Measurements from ENCODE around the gene VPS51. TPM values are rescaled to one million over a fixed set of nuclear protein-coding genes. Genes with fewer than 3 reads are reported as not detected.

Gene VPS51
- total RNA-seq, 2 experiments from 2014 or later: 88.0 to 108 TPM

DNA sequence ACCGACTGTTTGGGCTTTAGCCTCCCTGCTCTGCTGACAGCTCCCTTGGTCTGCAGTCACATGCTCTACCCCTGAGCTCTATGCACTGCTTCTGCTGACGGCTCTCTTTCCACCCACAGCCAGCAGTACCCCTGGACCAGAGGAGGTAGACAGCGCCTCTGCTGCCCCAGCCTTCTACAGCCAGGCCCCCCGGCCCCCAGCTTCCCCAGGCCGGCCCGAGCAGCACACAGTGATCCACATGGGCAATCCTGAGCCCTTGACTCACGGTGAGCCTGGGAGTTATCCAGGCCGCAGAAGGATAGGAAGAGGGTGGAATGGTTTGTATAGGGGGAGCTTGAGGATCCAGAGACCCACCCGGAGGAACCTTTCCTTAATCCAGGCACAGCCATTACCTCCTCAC is 9.2 kb upstream of the VPS51 start:
- no peak overlapping the region for H3K4me3 Mint-ChIP-seq
- H3K27ac Mint-ChIP-seq: no peak overlapping the region
- H3K36me3 Mint-ChIP-seq: peaks cover 25% of the 10 kb centered on the region
- no peaks in the 10 kb centered on the region for H3K9me3 Mint-ChIP-seq
- peaks cover 23% of the 10 kb centered on the region for H3K4me1 Mint-ChIP-seq
- DNase-seq: no peak
- H3K27me3 Mint-ChIP-seq: peaks cover 4% of the 10 kb centered on the region

DNA sequence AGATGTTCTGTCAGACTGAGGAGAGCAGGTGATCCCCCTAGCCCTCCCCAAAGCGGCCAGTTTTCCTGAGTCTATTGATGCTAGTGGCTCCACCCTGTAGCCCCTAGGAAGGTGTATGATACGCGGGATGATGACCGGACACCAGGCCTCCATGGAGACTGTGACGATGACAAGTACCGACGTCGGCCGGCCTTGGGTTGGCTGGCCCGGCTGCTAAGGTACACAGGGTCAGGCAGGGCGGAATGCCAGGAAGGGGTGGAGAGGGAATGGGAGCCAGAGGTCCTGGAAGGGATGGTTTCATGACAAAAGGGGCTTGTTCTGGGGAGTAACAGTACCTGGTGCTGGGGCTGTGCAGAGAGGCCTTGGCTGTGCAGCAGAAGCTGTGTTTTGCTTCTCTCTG is 8.8 kb upstream of the VPS51 start:
- Mint-ChIP-seq H3K36me3 (peaks cover 23% of the 10 kb centered on the region), H3K4me1 (peaks cover 19% of the 10 kb centered on the region), H3K27me3 (peaks cover 4% of the 10 kb centered on the region), H3K9me3 (no peaks in the 10 kb centered on the region), H3K4me3 (no peak overlapping the region), H3K27ac (no peak overlapping the region)
- DNase-seq: no peak

DNA sequence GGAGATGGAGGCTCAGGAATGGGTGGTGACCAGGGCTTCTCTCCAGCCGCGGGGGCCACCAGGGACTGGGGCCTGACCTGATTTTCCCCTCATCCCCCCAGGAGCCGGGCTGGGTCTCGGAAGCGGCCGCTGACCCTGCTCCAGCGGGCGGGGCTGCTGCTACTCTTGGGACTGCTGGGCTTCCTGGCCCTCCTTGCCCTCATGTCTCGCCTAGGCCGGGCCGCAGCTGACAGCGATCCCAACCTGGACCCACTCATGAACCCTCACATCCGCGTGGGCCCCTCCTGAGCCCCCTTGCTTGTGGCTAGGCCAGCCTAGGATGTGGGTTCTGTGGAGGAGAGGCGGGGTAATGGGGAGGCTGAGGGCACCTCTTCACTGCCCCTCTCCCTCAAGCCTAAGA is 8.2 kb upstream of the VPS51 start:
- Mint-ChIP-seq H3K27ac (no peak overlapping the region), H3K36me3 (peaks cover 17% of the 10 kb centered on the region), H3K9me3 (no peaks in the 10 kb centered on the region), H3K4me3 (no peak overlapping the region), H3K27me3 (peaks cover 4% of the 10 kb centered on the region), H3K4me1 (peaks cover 15% of the 10 kb centered on the region)
- DNase-seq: no peak

DNA sequence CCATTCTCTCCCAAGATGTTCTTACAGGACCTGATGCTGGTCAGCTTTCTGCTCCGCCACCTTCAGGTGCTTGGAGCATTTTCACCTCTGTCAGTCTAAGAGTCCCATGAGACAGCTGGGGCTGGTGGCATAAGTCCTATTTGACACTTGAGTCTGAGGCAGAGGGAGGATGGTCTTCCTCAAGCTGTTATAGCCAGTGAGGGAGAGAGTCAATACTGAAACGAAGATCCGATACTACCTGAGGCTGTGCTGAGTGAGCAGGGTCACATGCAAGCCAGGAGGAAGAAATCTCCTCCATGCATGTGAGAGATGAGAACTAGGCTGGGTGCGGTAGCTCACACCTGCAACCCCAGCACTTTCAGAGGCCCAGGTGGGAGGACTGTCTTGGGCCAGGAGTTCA is 6.4 kb upstream of the VPS51 start:
- Mint-ChIP-seq H3K36me3 (peaks cover 6% of the 10 kb centered on the region), H3K4me3 (no peak overlapping the region), H3K9me3 (no peaks in the 10 kb centered on the region), H3K27ac (no peak overlapping the region), H3K27me3 (no peaks in the 10 kb centered on the region), H3K4me1 (peaks cover 7% of the 10 kb centered on the region)
- DNase-seq: no peak

DNA sequence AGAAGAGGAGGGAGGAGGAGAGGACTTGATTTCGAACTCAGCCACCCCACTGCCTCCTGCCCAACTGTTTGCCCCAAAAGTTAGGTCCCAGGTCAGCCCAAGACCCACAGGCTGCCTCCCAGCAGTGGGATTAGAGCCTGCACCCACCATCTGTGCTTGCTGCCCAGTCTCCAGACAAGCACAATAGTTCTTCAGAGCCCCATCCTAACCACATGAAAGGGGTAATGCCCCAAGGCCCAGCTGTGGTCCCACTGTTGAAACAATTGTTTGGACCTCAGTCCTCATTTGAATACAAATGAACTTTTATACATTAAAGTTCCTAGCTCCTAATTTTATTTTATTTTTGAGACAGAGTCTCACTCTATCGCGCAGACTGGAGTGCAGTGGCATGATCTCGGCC is 5.4 kb upstream of the VPS51 start:
- Mint-ChIP-seq H3K4me1 (peaks cover 3% of the 10 kb centered on the region), H3K27me3 (no peaks in the 10 kb centered on the region), H3K27ac (no peak overlapping the region), H3K36me3 (peaks cover 6% of the 10 kb centered on the region), H3K4me3 (no peak overlapping the region), H3K9me3 (no peaks in the 10 kb centered on the region)
- DNase-seq: no peak

DNA sequence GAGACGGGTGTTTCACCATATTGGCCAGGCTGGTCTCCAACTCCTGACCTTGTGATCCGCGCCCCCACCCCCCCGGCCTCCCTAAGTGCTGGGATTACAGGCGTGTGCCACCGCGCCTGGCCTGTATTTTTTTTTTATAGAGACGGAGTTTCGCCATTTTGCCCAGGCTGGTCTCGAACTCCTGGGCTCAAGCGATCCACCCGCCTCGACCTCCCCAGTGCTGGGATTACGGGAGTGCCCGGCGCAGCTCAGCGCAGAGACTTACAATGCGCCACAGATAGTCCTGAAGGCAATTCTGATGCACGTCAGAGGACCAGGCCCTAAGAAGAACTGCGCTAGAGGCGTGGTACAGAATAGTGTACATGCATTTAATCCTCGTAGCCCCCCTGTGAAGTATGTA is 587 bp upstream of the VPS51 start:
- DNase-seq: no peak
- Mint-ChIP-seq H3K36me3 (peaks cover 2% of the 10 kb centered on the region), H3K4me1 (peaks cover 10% of the 10 kb centered on the region), H3K27ac (peak overlapping the region; percentile 95), H3K9me3 (no peaks in the 10 kb centered on the region), H3K27me3 (no peaks in the 10 kb centered on the region), H3K4me3 (peak overlapping the region; percentile 93)

DNA sequence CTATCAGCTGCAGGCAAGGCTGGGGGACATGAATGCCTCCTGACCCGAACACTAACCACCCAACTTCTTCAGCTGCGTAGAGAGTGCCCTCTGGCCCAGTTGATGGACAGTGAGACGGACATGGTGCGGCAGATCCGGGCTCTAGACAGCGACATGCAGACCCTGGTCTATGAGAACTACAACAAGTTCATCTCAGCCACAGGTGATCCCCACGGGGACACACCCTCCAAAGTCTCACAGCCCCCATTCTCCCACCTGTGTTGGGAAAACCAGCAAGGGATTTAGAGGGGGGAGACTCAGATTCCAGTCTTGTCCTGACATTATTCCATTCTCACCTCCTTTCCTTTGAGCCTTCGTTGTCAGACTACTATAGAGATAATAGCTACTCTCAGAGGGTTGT is 912 bp downstream of the VPS51 start:
- no peaks in the 10 kb centered on the region for H3K9me3 Mint-ChIP-seq
- H3K27ac Mint-ChIP-seq: peak overlapping the region; percentile 95
- H3K4me3 Mint-ChIP-seq: peak overlapping the region; percentile 93
- DNase-seq: no peak
- peaks cover 10% of the 10 kb centered on the region for H3K4me1 Mint-ChIP-seq
- H3K27me3 Mint-ChIP-seq: no peaks in the 10 kb centered on the region
- peaks cover 2% of the 10 kb centered on the region for H3K36me3 Mint-ChIP-seq

DNA sequence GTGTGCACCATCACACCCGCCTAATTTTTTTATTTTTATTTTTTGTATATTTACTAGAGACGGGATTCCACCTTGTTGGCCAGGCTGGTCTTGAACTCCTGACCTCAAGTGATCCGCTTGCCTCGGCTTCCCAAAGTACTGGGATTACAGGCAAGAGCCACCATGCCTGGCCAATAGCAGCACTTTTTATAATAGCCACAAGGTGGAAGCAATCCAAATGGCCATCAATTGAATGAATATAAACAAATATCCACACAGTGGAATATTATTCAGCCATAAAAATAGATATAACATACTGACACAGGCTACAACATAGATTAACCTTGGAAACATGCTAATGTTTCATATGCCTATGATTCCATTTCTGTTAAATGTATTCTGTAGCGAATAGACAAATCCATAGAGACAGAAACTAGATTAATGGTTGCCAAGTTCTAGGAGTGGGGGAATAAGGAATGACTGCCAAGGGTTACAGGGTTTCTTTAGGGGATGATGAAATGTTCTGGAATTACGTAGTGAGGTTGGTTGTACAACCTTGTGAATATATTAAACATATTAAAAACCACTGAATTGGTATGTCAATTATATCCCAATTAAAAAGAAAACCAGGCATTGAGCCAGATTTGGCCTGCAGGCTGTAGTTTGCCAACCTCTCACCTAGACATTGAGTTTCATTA is 4.8 kb downstream of the VPS51 start:
- no peak for DNase-seq
- Mint-ChIP-seq H3K4me1 (peaks cover 11% of the 10 kb centered on the region), H3K27ac (no peak overlapping the region), H3K27me3 (no peaks in the 10 kb centered on the region), H3K9me3 (no peaks in the 10 kb centered on the region), H3K36me3 (peaks cover 3% of the 10 kb centered on the region), H3K4me3 (no peak overlapping the region)

DNA sequence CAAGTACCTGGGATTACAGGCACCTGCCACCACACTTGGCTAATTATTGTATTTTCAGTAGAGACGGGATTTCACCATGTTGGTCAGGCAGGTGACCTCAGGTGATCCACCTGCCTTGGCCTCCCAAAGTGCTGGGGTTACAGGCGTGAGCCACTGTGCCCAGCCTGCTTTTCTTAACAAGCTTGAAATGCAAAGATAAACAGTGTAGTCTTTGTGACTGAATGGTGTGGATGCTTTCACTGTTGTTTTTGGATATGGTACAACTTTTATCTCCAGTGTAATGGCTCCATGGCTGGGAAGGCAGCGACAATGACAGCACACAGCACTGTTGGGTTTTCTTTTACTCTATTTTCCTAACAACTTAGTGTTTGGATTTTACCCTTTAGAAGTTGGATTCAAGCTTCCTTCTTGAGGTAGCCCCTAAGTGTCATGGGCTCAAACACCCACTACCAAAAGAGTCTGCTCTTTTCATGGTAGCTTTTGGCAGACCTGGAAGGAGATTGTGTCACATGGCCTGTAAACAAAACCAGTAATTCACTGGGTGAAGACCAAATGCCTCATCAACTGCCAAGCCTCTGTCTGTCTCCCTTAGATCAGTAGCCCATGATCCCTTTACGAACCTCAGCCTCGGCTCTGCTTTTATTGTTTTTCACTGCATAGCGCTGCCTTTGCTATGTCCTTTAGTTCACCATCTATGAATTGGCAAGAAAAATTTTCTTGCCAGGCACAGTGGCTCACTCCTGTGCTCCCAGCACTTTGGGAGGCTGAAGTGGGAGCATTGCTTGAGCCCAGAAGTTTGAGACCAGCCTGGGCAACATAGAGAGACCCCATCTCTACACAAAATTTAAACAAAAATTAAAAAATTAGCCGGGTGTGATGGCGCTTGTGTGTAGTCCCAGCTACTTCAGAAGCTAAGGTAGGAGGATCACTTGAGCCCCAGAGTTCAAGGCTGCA is 6.4 kb downstream of the VPS51 start:
- Mint-ChIP-seq H3K27ac (peak overlapping the region; percentile 19), H3K36me3 (peaks cover 3% of the 10 kb centered on the region), H3K27me3 (no peaks in the 10 kb centered on the region), H3K9me3 (no peaks in the 10 kb centered on the region), H3K4me1 (peaks cover 13% of the 10 kb centered on the region), H3K4me3 (no peak overlapping the region)
- DNase-seq: no peak

DNA sequence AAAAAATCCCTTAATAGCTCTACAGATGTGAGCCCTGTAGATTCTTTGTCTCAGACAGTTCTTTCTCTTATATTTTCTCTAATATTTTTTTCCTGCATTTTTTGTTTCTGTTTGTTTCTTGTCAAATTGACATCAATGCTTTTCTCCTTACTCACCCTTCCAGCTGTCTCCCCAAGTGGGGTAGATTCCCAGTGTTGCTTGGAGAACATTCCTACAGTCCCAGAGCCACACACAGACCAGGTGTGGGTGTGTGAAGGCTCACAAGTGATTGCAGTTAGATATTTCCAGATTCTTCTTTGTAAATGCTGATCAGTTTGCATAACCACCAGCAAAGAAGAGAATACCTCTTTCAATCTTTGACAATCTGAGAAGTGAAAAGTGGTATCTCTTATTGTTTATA is 7.5 kb downstream of the VPS51 start:
- DNase-seq: no peak
- H3K27ac Mint-ChIP-seq: no peak overlapping the region
- H3K9me3 Mint-ChIP-seq: no peaks in the 10 kb centered on the region
- peaks cover 9% of the 10 kb centered on the region for H3K4me1 Mint-ChIP-seq
- H3K27me3 Mint-ChIP-seq: no peaks in the 10 kb centered on the region
- no peak overlapping the region for H3K4me3 Mint-ChIP-seq
- peaks cover 1% of the 10 kb centered on the region for H3K36me3 Mint-ChIP-seq

DNA sequence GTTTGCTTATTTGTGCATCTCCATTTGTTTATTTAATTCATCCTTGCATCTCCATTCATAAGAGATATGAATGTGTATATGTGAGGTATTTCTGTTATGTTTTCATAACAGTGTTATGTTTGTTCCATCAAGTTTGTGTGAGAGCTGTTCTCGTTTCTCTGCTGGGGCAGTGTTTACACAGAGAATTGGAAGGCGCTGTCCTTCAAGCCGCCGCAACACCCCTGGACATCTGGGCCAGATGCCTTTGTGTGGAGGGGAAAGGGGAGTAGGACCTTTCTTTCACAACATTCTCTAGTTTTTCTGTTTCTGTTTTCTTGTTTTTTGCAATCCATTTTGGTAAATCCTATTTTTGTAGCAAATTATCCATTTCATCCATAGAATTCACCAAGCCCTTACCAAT is 8.6 kb downstream of the VPS51 start:
- peaks cover 8% of the 10 kb centered on the region for H3K4me1 Mint-ChIP-seq
- no peaks in the 10 kb centered on the region for H3K9me3 Mint-ChIP-seq
- no peak for DNase-seq
- H3K27ac Mint-ChIP-seq: peak overlapping the region; percentile 36
- no peak overlapping the region for H3K4me3 Mint-ChIP-seq
- peaks cover 1% of the 10 kb centered on the region for H3K36me3 Mint-ChIP-seq
- no peaks in the 10 kb centered on the region for H3K27me3 Mint-ChIP-seq

DNA sequence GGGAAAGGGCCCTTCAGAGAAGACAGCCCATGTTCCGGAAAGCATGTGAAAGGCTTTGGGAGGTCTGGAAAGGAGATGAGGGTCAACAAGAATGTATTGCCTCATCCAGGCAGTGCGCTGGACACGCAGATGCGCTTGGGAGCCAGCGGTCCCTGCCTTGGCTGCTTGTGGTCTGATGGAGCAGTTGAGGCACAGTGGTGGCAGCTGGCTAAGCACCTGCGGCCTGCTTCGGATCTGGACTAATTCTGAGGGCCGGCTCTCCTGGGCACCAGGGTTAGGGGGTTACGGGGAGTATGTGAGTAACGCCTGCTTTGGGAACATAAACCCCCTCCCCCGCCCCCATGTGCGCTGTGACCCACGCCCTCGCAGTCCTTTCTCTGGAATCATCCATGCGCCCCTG is 11.1 kb downstream of the VPS51 start:
- Mint-ChIP-seq H3K27me3 (no peaks in the 10 kb centered on the region), H3K36me3 (peaks cover 1% of the 10 kb centered on the region), H3K9me3 (no peaks in the 10 kb centered on the region), H3K4me1 (peaks cover 25% of the 10 kb centered on the region), H3K4me3 (no peak overlapping the region), H3K27ac (no peak overlapping the region)
- DNase-seq: no peak

DNA sequence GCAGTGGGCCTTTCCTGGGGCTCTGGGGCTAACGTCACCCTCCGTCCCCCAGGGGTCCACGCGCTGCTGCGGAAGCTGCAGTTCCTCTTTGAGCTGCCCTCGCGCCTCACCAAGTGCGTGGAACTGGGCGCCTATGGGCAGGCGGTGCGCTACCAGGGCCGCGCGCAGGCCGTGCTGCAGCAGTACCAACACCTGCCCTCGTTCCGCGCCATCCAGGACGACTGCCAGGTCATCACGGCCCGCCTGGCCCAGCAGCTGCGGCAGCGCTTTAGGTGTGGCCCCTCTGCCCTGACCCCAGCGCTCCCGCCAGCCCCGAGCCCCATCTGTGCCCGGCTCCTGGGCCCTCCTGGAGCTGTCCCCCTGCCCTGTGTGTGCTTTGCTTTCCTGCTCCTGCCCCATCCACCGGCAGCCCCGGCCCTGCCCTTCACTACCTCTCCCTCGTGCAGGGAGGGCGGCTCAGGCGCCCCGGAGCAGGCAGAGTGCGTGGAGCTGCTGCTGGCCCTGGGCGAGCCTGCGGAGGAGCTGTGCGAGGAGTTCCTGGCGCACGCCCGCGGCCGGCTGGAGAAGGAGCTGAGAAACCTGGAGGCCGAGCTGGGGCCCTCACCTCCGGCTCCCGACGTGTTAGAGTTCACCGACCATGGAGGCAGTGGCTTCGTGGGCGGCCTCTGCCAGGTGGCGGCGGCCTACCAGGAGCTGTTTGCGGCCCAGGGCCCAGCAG is 11.9 kb downstream of the VPS51 start:
- H3K4me3 Mint-ChIP-seq: no peak overlapping the region
- peaks cover 27% of the 10 kb centered on the region for H3K4me1 Mint-ChIP-seq
- no peaks in the 10 kb centered on the region for H3K27me3 Mint-ChIP-seq

DNA sequence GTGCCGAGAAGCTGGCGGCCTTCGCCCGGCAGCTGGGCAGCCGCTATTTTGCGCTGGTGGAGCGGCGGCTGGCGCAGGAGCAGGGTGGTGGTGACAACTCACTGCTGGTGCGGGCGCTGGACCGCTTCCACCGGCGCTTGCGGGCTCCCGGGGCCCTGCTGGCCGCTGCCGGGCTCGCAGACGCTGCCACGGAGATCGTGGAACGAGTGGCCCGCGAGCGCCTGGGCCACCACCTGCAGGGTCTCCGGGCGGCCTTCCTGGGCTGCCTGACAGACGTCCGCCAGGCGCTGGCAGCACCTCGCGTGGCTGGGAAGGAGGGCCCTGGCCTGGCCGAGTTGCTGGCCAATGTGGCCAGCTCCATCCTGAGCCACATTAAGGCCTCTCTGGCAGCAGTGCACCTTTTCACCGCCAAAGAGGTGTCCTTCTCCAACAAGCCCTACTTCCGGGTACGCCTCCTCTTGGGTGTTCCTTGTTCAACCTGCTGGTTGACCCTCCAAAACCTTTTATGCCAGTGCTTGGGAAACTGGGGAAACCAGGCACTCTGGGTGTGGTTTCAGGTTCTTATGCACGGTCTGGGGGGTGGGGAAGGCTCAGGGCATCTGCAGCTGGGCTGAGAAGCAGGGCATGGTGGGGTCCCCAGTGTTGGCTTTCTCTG is 12.6 kb downstream of the VPS51 start:
- peaks cover 32% of the 10 kb centered on the region for H3K4me1 Mint-ChIP-seq
- no peaks in the 10 kb centered on the region for H3K27me3 Mint-ChIP-seq

More for the DNA sequence above, 11.9 kb downstream of the VPS51 start:
- Mint-ChIP-seq H3K9me3 (no peaks in the 10 kb centered on the region), H3K27ac (no peak overlapping the region), H3K36me3 (no peaks in the 10 kb centered on the region)
- no peak for DNase-seq

More for the DNA sequence above, 12.6 kb downstream of the VPS51 start:
- no peaks in the 10 kb centered on the region for H3K9me3 Mint-ChIP-seq
- no peaks in the 10 kb centered on the region for H3K36me3 Mint-ChIP-seq
- DNase-seq: no peak
- no peak overlapping the region for H3K4me3 Mint-ChIP-seq
- H3K27ac Mint-ChIP-seq: no peak overlapping the region
